HG03108 (cell line): Measurements from ENCODE around the gene RALGAPA2.
A peak's percentile ranks its signal among the peaks of the same experiment; 100 is the strongest.

Experiments
- ATAC-seq: cut with Tn5 transposase; IDR thresholded peaks from one replicate; pipeline ENCODE4 v1.9.1; 2021; ENCODE audit warnings: moderate library complexity; ENCODE audit not compliant: unreplicated experiment

RALGAPA2 gene

DNA sequence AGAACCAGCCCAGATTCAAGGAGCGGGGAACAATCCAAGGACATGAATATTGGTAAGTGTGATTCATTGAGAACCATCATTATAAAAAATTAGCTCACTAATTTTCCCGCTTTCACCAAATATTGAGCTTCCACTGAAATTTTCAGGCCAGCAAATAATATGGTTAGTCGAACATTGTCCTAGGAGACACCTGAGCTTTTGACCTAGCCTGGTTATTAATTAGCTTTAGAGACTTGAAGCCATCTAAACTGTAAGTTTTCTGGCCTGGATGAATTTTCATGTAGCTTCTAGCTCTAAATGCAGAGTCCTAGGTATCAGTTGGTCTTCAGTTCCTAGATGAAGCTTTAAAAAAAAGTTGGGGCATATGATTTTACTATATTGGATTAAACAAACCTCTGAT lies 17.1 kb upstream of the RALGAPA2 start:
- no peak for ATAC-seq

DNA sequence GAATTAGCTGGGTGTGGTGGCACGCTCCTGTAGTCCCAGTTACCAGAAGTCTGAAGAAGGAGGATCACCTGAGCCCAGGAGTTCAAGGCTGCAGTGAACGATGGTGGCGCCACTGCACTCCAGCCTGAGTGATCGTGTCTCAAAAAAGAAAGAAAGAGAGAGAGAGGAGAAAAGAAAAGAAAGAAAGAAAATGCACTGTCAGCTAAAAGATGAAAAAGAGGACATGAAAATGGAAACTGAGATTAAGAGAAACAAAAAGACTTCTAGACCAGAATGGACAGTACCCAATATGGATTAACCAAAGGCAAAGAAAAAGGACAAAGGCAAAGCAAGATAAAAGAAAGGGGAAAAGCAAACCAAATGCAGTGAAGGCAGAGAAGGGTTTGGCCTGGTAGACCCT lies 9.0 kb upstream of the RALGAPA2 start:
- no peak for ATAC-seq

GRCh38 chr20:20720158-20720557 lies 7.7 kb upstream of the RALGAPA2 start:
- no peak for ATAC-seq

- ATAC-seq = no peak
These were observed 7.0 kb upstream of the RALGAPA2 start for GRCh38 chr20:20719411-20719810.

- no peak for ATAC-seq
These were observed 861 bp upstream of the RALGAPA2 start for GRCh38 chr20:20713244-20713765.

DNA sequence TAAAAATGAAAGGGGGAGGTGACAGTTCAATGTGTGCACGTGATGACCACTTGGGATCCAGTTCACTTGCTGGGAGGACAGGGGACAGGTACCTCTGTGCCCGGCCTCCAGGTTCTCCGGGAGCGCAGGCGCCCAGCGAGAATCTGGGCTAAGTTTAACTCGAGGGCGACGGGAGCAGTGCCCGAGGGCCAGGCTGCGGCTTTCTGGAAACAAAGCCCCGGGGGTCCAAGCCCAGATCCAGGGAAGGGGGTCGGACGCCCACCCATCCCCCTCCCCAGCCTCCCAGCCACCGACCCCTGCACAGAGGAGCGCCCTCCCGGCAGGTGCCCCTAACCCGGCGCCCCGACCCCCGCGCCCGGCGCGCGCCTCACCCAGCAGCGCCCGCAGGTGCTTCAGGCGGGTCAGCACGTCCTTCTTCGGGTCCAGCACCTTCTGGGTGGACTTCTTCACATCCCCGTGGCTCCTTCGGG lies 405 bp downstream of the RALGAPA2 start:
- ATAC-seq = peak; percentile 3

GRCh38 chr20:20711413-20711812 lies 1.0 kb downstream of the RALGAPA2 start:
- no peak for ATAC-seq

DNA sequence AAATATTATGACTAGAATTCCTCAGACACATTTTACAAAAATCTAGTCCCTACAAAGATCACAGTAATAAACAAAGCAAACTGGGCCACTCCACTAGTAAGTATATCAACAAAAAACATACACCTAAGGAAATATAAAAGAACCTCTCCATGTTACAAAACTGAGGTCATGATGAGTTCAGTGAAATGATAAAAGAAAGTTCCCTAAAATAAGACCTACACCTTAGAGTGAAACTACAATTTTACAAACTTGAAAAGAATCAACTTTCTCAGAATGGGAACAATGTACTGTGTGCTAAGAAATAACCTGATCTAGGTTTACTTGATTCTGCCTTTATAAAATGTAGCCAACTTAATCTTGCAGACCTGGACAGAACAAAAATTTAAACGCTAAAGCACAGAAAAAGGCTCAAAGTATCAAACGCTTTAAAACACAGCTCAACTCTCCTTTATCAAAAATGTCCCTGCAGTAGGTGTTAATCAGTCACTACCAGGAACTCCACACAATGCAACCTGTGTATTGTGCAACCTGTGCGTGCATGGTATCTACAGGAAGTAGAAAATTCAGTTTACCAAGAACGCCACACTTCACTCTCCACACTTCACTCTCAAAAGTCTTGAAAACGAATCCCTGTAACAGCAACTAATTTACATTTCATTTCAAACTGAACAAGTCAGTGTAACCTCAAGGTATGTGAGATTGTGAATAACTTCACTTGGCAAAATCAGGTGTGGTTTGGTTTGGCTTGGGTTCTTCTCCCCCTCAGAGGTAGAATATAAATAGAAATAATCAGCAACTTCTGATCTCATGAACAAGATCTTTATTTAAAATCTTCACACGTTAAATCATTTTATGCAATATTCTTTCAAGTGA lies 1.8 kb downstream of the RALGAPA2 start:
- ATAC-seq = peak; percentile 30

DNA sequence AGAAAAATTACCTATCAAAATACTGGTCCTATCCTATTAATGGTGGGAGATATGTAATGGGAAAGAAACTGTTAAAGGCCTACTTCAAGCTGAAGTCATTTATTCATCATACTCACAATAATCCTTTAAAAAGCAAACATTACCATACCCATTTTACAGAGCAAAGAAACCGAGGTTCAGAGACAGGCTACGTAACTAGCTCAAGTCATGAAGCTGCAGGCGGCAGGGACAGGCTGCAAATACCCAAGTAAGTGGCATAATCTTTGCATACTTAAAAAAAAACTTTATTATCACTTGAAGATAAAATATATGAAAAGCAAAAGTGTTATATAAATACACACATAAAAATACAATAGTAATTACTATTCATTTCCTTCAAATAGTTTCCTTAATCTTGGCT lies 2.6 kb downstream of the RALGAPA2 start:
- no peak for ATAC-seq

- no peak for ATAC-seq
These were observed 6.2 kb downstream of the RALGAPA2 start for GRCh38 chr20:20706285-20706684.

GRCh38 chr20:20702330-20703245 lies 9.9 kb downstream of the RALGAPA2 start:
- ATAC-seq = no peak

GRCh38 chr20:20699917-20700316 lies 12.5 kb downstream of the RALGAPA2 start:
- no peak for ATAC-seq

DNA sequence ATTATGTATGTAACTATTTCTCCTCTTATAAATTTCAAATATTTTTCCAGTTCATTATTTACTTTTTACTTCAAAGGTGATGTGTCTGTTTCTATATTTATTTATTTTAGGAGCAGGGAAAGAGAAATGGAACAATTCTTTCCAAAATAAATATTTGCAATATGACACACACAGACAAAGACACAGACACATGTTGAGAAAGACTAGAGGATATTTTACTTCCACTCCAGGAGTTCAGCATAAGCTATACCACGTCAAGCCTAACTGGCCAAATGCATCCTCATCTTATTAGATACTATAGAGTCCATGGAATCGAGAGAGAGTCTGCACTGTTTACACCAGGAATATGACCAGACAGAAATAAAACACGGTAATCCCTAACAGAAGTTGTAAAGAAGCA lies 13.3 kb downstream of the RALGAPA2 start:
- no peak for ATAC-seq

DNA sequence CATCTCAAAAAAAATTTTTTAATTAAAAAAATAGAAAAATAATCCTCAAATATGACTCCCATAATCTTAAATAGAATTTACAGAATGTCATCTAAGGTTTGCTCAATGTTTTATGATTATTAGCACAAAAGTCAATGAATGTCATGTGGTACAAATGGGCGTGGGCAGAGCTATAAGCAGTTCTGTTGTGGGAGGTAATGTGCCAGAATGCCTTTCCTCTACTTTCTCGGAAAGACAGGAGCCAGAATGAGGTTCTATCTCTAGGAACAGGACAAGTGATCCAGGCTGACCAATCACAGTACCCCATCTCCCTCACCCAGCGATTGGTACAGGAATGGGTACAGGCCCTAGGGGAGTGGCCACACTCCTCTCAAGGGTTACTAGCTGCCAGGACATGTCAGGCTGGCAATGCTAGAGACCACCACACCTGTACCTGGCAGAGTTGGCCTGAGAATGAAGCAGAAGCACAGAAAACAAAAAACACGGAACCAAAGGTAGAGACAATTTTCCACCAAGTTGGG lies 15.1 kb downstream of the RALGAPA2 start:
- no peak for ATAC-seq

- no peak for ATAC-seq
These were observed 17.1 kb downstream of the RALGAPA2 start for GRCh38 chr20:20695250-20695816.

- no peak for ATAC-seq
These were observed 17.9 kb downstream of the RALGAPA2 start for GRCh38 chr20:20694591-20694990.

DNA sequence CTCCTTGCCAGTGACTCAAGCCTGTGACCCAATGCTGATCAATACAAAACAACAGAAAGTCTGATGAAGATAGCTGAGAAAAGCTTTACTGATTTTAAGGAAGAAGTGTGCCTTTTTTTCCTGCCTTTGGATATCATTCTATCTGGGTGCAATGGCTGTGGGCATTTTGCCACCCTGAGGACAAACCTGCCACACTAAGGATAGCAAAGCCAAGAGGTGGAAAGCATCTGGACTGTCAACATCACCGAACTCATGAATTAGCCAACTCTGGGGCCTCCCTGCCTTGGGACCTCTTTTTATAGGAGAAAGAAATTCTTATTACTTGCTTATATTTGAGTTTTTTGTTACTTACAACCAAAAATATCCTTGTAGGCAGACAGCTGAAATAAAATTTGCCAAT lies 19.9 kb downstream of the RALGAPA2 start:
- ATAC-seq = no peak

- no peak for ATAC-seq
These were observed 20.8 kb downstream of the RALGAPA2 start for GRCh38 chr20:20691477-20692235.

DNA sequence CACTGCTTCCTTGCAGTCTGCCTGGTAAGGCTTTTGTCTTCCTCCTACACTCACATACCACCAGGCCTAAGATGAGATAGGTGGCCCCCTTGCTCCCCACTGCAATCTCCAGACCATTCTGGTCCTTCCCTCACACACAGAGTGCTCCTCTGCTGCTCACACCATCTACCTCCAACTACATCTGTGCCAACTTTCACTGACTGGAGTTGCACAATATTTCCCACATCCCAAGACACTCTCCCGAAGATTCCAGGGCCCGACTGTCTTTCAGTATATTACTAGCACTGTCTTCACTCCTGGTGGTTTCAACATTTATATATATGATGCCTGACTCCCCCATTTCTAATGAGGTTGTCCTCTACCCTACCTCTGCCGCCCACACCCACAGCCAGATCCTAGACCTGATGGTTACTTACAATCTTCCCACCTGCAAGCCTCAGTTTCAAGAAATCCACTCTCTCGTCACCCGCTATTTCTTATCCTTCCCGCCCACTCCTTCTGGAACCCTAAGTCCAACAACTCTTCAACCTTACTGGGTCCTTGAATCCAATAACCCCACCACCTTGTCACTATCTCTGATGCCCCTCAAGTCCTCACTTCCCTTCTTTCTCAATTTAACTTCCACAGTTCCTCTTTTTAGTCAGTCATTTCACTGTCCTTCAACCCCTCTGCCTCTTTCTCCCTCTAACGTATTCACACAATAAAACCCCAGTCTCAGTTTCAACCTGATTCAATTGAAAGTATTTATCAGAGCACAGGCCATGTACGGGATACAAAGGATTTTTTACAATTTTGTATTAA lies 21.6 kb downstream of the RALGAPA2 start:
- ATAC-seq = peak; percentile 67
